Endothelial cell of umbilical vein (primary cell): ENCODE measurements around the gene RNF40. TPM values are rescaled to one million over a fixed set of nuclear protein-coding genes. Genes with fewer than 3 reads are reported as not detected.
"Not testable (repeated sequence)": the region's sequence is repeated elsewhere in the genome, so short reads cannot be mapped to it uniquely, and the experiment has no call there.

Experiments
- BruUV-seq: library from RNA; stranded (reverse); fragments of 400-500 nt; replicated peaks from 2 replicates; lab custom pipeline; 2021; lab: Mats Ljungman, UMichigan
- CTCF ChIA-PET: fragments of 300-600, 350-600 bp; sonication (Branson Sonifier 250); formaldehyde crosslinking; loops from one replicate; lab custom pipeline; 2021; ENCODE audit warnings: antibody characterized with exemption, inconsistent platforms; lab: Charles Lee
- POLR2A ChIA-PET: fragments of 300-600, 350-600 bp; sonication (Branson Sonifier 250); formaldehyde crosslinking; loops from one replicate; lab custom pipeline; 2021; ENCODE audit warnings: antibody characterized with exemption, inconsistent platforms; lab: Charles Lee
- DNase-seq: peaks from one replicate; pipeline ENCODE4 v3.0.0-alpha.2; 2011; ENCODE audit warnings: low read depth, low spot score
- FAIRE-seq: peaks from 2 replicates; lab custom pipeline; 2011; peaks lifted over from hg19 to GRCh38; lab: Jason Lieb, UNC
- H2AFZ ChIP-seq: 2 replicates; pipeline ENCODE4 v1.6.0; 2012; ENCODE audit warnings: low read depth, low read length, control low read depth, inconsistent platforms
- H3K27ac ChIP-seq: 2 replicates; pipeline ENCODE4 v1.5.1; 2011; ENCODE audit warnings: low read depth, mild to moderate bottlenecking, control low read depth, low read length, moderate library complexity; ENCODE audit not compliant: insufficient read depth
- H3K27me3 ChIP-seq, 2 experiments: 2 replicates each; pipeline versions ENCODE4 v1.6.0 to v1.6.1; 2011; ENCODE audit warnings: low read length in 2 of 2, mixed read lengths in 1 of 2; ENCODE audit not compliant: control insufficient read depth in 2 of 2, insufficient read depth in 2 of 2
- H3K36me3 ChIP-seq, 2 experiments: 2 replicates in 1 of 2; 3 replicates in 1 of 2; pipeline ENCODE4 v1.5.1; 2011; ENCODE audit warnings: low read length in 2 of 2, mild to moderate bottlenecking in 1 of 2, moderate library complexity in 1 of 2; ENCODE audit not compliant: control insufficient read depth in 2 of 2, insufficient read depth in 2 of 2; ENCODE audit errors: extremely low read depth in 1 of 2
- H3K4me1 ChIP-seq: 3 replicates; pipeline ENCODE4 v1.5.1; 2011; ENCODE audit warnings: mild to moderate bottlenecking, low read length; ENCODE audit not compliant: control insufficient read depth, insufficient read depth; ENCODE audit errors: extremely low read depth
- H3K4me2 ChIP-seq: 2 replicates; pipeline ENCODE4 v1.6.1; 2011; ENCODE audit warnings: low read length, control low read depth, mixed read lengths; ENCODE audit not compliant: insufficient read depth
- H3K4me3 ChIP-seq, 3 experiments: fragments of 200-600 bp in 1 of 3; sonication (generic), shearing (Covaris generic) in 1 of 3; replicated peaks in 1 of 3; 2 replicates each; pipeline ENCODE4 v1.5.1; 2011 to 2016; ENCODE audit warnings: control low read depth in 3 of 3, low read length in 3 of 3, mild to moderate bottlenecking in 2 of 3, inconsistent platforms in 1 of 3, low read depth in 1 of 3, moderate library complexity in 1 of 3; ENCODE audit not compliant: insufficient read depth in 1 of 3
- H3K79me2 ChIP-seq: 2 replicates; pipeline ENCODE4 v1.6.0; 2012; ENCODE audit warnings: low read length, inconsistent platforms; ENCODE audit not compliant: control insufficient read depth, insufficient read depth
- H3K9ac ChIP-seq: replicated peaks from 2 replicates; pipeline ENCODE3; 2011; ENCODE audit warnings: low read length, control low read depth; ENCODE audit not compliant: insufficient read depth; ENCODE audit errors: extremely low read depth
- H3K9me1 ChIP-seq: replicated peaks from 3 replicates; pipeline ENCODE4 v1.6.0; 2011; ENCODE audit warnings: mild to moderate bottlenecking, low read length; ENCODE audit not compliant: control insufficient read depth, insufficient read depth; ENCODE audit errors: extremely low read depth
- H3K9me3 ChIP-seq: replicated peaks from 2 replicates; pipeline ENCODE4 v1.5.1; 2012; ENCODE audit warnings: low read length, inconsistent platforms; ENCODE audit not compliant: control insufficient read depth, insufficient read depth
- H4K20me1 ChIP-seq: replicated peaks from 2 replicates; pipeline ENCODE3; 2011; ENCODE audit warnings: mild to moderate bottlenecking, low read length; ENCODE audit not compliant: control insufficient read depth, insufficient read depth; ENCODE audit errors: extremely low read depth
- EZH2 ChIP-seq: IDR thresholded peaks from 2 replicates; pipeline ENCODE4 v1.6.1; 2012; ENCODE audit warnings: borderline replicate concordance, low read depth, mild to moderate bottlenecking, moderate library complexity, low read length, inconsistent platforms; ENCODE audit not compliant: severe bottlenecking
- FOS ChIP-seq: IDR thresholded peaks from 2 replicates; pipeline ENCODE4 v1.6.1; 2011; ENCODE audit warnings: mild to moderate bottlenecking, low read length, moderate library complexity, borderline replicate concordance; ENCODE audit not compliant: insufficient read depth
- GATA2 ChIP-seq: IDR thresholded peaks from 2 replicates; pipeline ENCODE4 v1.7.0; 2011; ENCODE audit warnings: low read depth, mild to moderate bottlenecking, moderate library complexity, mixed read lengths, low read length; ENCODE audit not compliant: insufficient read length, insufficient read depth
- JUN ChIP-seq: IDR thresholded peaks from 2 replicates; pipeline ENCODE4 v1.6.1; 2011; ENCODE audit warnings: borderline replicate concordance, low read depth; ENCODE audit not compliant: insufficient read length, insufficient read depth
- MAX ChIP-seq: IDR thresholded peaks from 2 replicates; pipeline ENCODE4 v1.6.1; 2011; ENCODE audit not compliant: insufficient read depth, insufficient read length
- MYC ChIP-seq: IDR thresholded peaks from one replicate; pipeline ENCODE4 v1.6.1; 2011; ENCODE audit warnings: mild to moderate bottlenecking, low read depth, low read length
- POLR2A ChIP-seq: IDR thresholded peaks from 2 replicates; pipeline ENCODE4 v1.6.1; 2012; ENCODE audit warnings: low read depth, mild to moderate bottlenecking, control low read depth, low read length
- POLR2AphosphoS5 ChIP-seq: IDR thresholded peaks from 2 replicates; pipeline ENCODE4 v1.6.1; 2012; ENCODE audit warnings: low read depth, mild to moderate bottlenecking, control low read depth, low read length, moderate library complexity; ENCODE audit not compliant: insufficient read depth
- dilution Hi-C: fragments of 300-500 bp; cut with MboI; formaldehyde crosslinking; loops from one replicate; pipeline ENCODE4 v1.15.0; 2019; ENCODE audit warnings: low sequenced_read_pairs; ENCODE audit not compliant: extremely low pct_ligation_motif_present
- intact Hi-C: fragments of 100-400 bp; cut with micrococcal nuclease; formaldehyde crosslinking; loops from one replicate; pipeline ENCODE4 v1.10.0; 2022
- polyA plus RNA-seq, 4 experiments: library from polyadenylated mRNA; depleted of rRNA in 3 of 4; stranded (reverse) in 3 of 4; unstranded in 1 of 4; fragments of >200 nt; gene quantifications; 2 replicates each; pipeline versions ENCODE4 v1.2.1 to v1.2.3, GENCODE V29; 2011 to 2012; ENCODE audit warnings: missing spikeins in 1 of 4
- total RNA-seq: library from RNA; stranded (reverse); gene quantifications from 2 replicates; pipeline ENCODE4 v1.2.3, GENCODE V29; 2021
- TF ChIP-seq, protein P1 (sequence below), 2 donors: IDR thresholded peaks; 1 replicate in 1 of 2; 2 replicates in 1 of 2; pipeline ENCODE4 v1.5.1; 2011; ENCODE audit warnings: low read length in 2 of 2, mild to moderate bottlenecking in 2 of 2, moderate library complexity in 2 of 2, control low read depth in 1 of 2, inconsistent platforms in 1 of 2, low read depth in 1 of 2; ENCODE audit not compliant: insufficient read depth in 1 of 2; ENCODE audit errors: extremely low read depth in 1 of 2

Gene RNF40
- total and polyA plus RNA-seq, 2 donors (not counting 3 experiments of a cell fraction or from before 2014, with no cell fraction given): 60.5 to 102 TPM

GRCh38 chr16:30820952-30821421 lies 58.9 kb downstream of the RNF40 start:
- H3K36me3 ChIP-seq: no peaks in the 10 kb centered on the region
- intact Hi-C loops (no loop called here), dilution Hi-C loops (no loop called here)
- CTCF ChIA-PET: interaction anchor here (1.3 kb wide), 1 partner anchor 24 kb away, joined by 6 read pairs; no protein-coding TSS in a partner anchor
- no TSS peak for BruUV-seq
- no peak overlapping the region for H3K27ac ChIP-seq
- no peak overlapping the region for H2AFZ ChIP-seq
- H4K20me1 ChIP-seq: no peaks in the 10 kb centered on the region
- FAIRE-seq (no peak), DNase-seq (no peak)
- no peak overlapping the region for H3K4me3 ChIP-seq
- no peaks in the 10 kb centered on the region for H3K9me1 ChIP-seq
- H3K9ac ChIP-seq: no peak overlapping the region
- H3K4me1 ChIP-seq: no peaks in the 10 kb centered on the region
- POLR2A ChIA-PET: no interaction called here
- no peaks in the 10 kb centered on the region for H3K9me3 ChIP-seq
- no peaks in the 10 kb centered on the region for H3K79me2 ChIP-seq
- H3K27me3 ChIP-seq: no peaks in the 10 kb centered on the region
- TF ChIP-seq EZH2 (no peak), POLR2AphosphoS5 (no peak), JUN (no peak), FOS (no peak), GATA2 (no peak), POLR2A (no peak), MYC (no peak), MAX (no peak)
- TF ChIP-seq, protein P1, sequence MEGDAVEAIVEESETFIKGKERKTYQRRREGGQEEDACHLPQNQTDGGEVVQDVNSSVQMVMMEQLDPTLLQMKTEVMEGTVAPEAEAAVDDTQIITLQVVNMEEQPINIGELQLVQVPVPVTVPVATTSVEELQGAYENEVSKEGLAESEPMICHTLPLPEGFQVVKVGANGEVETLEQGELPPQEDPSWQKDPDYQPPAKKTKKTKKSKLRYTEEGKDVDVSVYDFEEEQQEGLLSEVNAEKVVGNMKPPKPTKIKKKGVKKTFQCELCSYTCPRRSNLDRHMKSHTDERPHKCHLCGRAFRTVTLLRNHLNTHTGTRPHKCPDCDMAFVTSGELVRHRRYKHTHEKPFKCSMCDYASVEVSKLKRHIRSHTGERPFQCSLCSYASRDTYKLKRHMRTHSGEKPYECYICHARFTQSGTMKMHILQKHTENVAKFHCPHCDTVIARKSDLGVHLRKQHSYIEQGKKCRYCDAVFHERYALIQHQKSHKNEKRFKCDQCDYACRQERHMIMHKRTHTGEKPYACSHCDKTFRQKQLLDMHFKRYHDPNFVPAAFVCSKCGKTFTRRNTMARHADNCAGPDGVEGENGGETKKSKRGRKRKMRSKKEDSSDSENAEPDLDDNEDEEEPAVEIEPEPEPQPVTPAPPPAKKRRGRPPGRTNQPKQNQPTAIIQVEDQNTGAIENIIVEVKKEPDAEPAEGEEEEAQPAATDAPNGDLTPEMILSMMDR (IDR thresholded peaks at IDR 0.05; ENCODE audit: extremely low read depth in 1 of 2, insufficient read depth in 1 of 2, low read depth in 1 of 2, low read length in 2 of 2): no peak
- no peak overlapping the region for H3K4me2 ChIP-seq

DNA sequence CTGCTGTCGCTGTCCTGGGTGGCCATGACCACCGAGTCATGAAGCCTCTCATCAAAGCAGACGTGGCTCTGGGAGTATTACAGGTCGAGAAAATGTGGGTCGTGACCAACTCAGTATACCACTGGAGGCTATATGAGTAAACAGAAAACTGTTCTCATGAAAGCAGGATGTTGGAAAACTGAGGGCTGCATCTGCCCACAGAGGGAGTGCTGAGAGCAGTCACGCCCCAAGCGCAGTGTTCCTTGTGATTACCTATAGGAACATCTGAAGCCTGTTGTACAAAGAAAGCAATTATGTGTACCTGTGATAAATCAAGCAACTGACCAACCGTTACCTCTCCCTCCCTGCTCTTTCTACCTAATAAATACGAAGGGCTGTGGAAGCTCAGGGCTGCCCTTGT lies 59.3 kb downstream of the RNF40 start:
- H3K9me3 ChIP-seq, H3K9ac ChIP-seq, H3K9me1 ChIP-seq, FAIRE-seq, H3K27ac ChIP-seq, H3K36me3 ChIP-seq, H3K27me3 ChIP-seq, dilution Hi-C loops, H4K20me1 ChIP-seq, H3K4me3 ChIP-seq, POLR2A ChIA-PET, H3K4me2 ChIP-seq, H3K4me1 ChIP-seq, BruUV-seq, intact Hi-C loops, H2AFZ ChIP-seq, DNase-seq, H3K79me2 ChIP-seq: not testable (repeated sequence)
- CTCF ChIA-PET: interaction anchor here (1.3 kb wide), 1 partner anchor 23 kb away, joined by 6 read pairs; no protein-coding TSS in a partner anchor
